Measurements from ENCODE around the gene SLC9A8.
"Not testable (repeated sequence)": the region's sequence is repeated elsewhere in the genome, so short reads cannot be mapped to it uniquely, and the experiment has no call there.

SLC9A8 gene

DNA sequence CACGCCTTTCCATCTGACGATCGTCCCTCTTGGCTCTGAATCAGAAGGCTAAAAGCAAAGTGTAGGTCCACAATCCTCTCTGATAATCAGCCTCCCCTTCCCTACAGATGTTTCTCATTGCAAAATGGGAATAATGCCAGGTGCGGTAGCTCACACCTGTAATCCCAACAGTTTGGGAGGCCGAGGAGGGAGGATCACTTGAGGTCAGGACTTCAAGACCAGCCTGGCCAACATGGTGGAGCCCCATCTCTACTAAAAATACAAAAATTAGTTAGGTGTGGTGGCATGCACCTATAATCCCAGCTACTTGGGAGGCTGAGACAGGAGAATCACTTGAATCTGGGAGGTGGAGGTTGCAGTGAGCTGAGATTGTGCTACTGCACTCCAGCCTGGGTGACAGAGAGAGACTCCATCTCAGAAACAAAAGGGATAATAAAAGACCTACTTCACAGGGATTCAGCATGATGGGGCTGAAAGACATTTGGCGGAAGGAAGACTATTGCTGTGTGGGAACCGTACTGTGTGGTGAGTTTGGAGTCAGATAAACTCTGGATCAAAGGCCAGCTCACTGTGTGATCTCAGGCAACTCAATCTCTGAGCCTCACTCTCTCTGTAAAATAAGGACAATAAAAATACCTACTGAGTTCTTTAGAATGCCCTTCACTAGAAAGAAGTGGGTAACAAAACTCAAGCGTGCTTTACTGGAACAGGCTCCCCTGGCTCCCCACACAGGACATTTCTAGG, 15.9 kb upstream of the SLC9A8 start:
- TF ChIP-seq GATA1 (IDR thresholded peaks at IDR 0.05; ENCODE audit: low read depth, low read length): no peak
- DNase-seq: no peak

DNA sequence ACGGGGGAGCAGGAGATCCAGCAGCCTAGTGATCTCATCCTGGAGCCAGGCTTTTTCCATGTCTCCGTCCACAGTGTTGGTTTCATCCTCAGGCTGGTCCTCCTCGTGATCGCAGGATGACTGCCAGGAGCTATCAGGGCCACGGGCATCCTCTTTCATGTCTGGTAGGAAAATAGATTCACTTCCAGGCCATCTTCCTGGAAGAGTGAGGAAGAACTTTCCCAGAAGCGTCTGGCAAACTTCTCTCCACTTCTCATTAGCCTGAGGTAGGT, 15.3 kb upstream of the SLC9A8 start:
- TF ChIP-seq GATA1 (IDR thresholded peaks at IDR 0.05; ENCODE audit: low read depth, low read length) (no peak), POLR2A (IDR thresholded peaks at IDR 0.05; ENCODE audit: low read length) (no peak)
- no peak for DNase-seq

DNA sequence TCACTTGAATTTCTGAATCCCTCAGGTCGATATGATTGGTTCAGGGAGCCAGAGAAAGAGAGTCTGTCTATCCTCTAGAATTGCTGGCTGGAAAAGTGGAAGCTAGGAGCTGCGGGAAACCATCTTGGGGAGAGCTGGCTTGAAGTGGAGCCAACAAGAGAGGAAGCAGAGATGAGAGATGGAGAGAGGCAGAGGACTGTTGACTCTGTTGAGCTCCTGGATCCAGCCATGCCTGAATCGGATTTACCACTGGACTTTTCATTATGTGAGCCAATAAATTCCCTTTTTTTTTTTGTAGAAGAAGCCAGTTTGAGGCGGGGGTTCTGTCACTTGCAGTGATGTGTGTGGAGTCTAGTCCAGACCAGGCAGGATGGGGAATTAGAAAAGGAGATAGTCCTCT, 13.9 kb upstream of the SLC9A8 start:
- no peak for TF ChIP-seq GATA1 (IDR thresholded peaks at IDR 0.05; ENCODE audit: low read depth, low read length)
- no peak for TF ChIP-seq POLR2A (IDR thresholded peaks at IDR 0.05; ENCODE audit: low read length)
- DNase-seq: no peak

DNA sequence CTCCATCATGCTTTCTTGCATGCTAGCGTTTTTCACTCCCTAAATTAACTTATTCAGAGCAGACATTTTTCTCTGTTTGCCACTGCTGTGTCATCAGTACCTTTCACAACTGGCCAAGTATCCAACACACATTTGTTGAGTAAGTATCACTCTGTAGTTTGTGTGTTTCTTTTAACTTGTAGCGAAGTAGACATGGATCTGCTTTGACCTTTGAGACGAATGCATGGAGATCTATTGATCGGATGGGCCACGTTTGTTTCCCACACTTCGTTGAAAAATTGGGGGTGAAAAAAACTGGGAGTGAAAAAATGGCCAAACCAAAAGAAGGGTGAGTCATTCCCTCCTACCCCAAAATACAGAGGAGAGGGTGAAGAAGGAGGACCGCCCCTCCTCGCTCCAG, 12.9 kb upstream of the SLC9A8 start:
- TF ChIP-seq POLR2A (IDR thresholded peaks at IDR 0.05; ENCODE audit: low read length) (no peak), GATA1 (IDR thresholded peaks at IDR 0.05; ENCODE audit: low read depth, low read length) (no peak)
- DNase-seq: no peak

DNA sequence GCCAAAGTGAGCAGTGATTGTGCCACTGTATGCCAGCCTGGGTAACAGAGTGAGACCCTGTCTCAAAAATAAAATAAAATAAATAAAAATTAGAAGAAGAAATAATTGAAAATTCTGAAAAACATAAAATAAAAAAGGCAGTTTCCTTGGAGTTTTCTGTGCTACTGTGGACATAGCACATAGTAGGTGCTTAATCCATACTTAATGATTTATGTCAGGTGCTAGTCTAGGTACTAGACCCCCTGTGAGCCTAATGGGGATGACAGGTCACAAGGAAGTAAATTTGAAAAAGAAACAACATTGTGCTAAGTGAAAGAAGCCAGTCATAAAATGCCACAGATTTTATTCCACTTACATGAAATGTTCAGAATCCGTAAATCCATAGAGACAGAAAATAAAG, 9.2 kb upstream of the SLC9A8 start:
- TF ChIP-seq GATA1 (IDR thresholded peaks at IDR 0.05; ENCODE audit: low read depth, low read length) (no peak), POLR2A (IDR thresholded peaks at IDR 0.05; ENCODE audit: low read length) (no peak)
- no peak for DNase-seq

DNA sequence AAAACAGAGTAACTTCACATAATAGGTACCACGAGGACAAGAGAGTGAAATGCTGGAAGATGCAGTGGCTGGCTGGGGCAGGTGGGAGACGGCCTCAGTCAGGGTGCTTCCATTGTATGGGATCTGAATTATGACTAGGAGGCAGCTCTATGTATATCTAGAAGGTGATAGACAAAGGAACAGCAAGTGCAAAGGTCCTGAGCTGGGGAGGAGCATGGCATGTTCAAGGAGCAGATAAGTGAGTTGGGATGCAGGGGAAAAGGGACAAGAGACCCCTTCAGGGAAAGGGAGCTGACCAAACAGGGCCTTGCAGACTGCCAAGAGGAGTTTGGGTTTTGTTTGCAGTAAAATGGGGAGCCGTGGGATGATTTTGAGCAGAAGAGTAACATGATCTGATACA, 8.3 kb upstream of the SLC9A8 start:
- TF ChIP-seq GATA1 (IDR thresholded peaks at IDR 0.05; ENCODE audit: low read depth, low read length): no peak
- no peak for TF ChIP-seq POLR2A (IDR thresholded peaks at IDR 0.05; ENCODE audit: low read length)
- no peak for DNase-seq

DNA sequence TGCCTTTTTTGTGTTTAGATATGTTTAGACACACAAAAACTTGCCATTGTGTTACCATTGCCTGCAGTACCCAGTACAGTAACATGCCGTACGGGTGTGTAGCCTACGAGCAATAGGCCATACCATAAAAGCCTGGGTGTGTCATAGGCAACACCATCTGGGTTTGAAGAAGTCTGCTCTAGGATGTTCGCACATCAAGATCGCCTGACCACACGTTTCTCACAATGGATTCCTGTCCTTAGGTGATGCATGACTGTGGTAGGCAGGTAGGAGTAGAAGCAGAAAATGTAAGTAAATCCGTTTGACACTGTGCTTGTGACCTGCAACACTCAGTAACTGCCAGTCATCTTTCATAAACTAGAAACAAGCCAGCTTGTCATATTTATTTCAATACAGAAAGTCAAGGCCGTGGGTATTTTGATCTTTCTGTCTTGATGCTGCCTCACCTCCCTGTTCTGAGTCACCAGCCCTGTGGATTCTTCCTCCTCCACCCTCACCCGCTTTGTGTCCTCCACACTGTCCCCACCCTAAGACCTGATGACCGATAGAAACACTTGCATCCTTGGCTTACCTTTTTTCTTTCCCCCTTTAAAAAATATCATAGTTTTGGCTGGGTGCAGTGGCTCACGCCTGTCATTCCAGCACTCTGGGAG, 7.3 kb upstream of the SLC9A8 start:
- DNase-seq: not testable (repeated sequence)

DNA sequence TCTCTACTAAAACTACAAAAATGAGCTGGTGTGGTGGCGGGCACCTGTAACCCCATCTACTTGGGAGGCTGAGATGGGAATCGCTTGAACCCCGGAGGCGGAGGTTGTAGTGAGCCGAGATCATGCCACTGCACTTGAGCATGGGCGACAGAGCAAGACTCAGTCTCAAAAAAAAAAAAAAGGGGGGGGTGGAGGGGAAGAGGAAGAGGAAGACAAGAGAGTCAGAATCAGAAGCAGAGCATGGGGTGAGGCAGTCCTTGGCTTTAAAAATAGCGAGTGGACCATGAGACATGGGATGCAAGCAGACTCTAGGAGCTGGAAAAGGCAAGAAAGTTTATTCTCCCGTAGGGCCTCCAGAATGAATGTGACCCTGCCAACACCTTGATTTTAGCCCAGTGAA, 3.9 kb upstream of the SLC9A8 start:
- TF ChIP-seq POLR2A (IDR thresholded peaks at IDR 0.05; ENCODE audit: low read length) (no peak), GATA1 (IDR thresholded peaks at IDR 0.05; ENCODE audit: low read depth, low read length) (no peak)
- no peak for DNase-seq

DNA sequence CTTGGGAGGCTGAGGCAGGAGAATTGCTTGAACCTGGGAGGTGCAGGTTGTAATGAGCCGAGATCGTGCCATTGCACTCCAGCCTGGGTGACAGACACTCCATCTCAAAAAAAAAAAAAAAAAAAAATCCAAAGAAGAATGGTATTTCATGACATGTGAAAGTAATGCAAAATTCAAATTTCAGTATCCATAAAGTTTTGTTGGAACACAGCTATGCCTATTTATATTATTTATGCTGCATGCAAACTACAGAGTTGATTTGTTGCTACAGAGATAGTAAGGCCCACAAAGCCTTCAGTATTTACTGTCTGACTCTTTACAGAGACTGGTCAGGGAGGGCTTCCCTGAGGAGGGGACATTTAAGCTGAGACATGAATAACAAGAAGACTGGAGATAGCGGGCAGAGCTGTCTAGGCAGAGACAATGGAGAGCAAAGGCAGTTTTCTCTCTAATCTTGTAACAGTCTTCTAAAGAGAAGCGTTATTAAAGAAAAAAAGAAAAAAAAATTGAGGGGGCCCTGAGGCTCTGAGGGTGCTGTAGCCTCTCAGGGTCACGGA, 2.7 kb upstream of the SLC9A8 start:
- DNase-seq: no peak
- TF ChIP-seq POLR2A (IDR thresholded peaks at IDR 0.05; ENCODE audit: low read length) (no peak), GATA1 (IDR thresholded peaks at IDR 0.05; ENCODE audit: low read depth, low read length) (no peak)

DNA sequence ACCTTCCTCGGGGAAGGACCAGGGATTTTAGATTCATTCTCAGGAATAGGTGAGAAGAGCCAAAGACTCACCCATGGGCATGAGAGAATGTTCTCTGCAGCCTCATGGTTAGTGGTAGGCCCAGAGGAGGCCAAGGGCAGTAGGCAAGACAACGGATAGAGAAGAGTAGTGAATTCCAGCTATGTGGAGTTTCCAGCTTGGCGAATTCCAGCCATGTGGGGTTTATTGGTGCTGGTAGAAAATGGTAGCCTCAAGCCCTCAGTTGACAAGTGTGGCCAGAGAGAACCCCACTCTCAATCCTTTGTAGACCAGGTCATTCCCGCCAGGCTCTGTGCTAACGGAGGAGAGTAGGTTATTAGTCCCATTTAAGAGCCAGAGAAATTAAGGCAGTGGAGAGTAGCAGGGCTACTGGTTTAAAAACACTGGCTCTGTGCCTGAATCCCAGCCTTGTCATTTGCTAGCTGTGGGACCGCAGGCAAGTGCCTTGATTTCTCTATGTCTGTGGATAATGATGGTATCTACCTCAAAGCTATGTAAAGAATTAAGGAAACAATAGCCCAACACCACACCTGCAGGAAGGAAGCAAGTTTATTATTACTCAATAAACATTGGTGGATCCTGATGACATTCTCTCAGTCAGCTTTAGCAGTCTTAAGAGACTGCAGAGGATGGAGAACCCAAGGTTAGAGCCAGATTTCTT, 2.0 kb upstream of the SLC9A8 start:
- DNase-seq: no peak
- TF ChIP-seq GATA1 (IDR thresholded peaks at IDR 0.05; ENCODE audit: low read depth, low read length): no peak
- no peak for TF ChIP-seq POLR2A (IDR thresholded peaks at IDR 0.05; ENCODE audit: low read length)

DNA sequence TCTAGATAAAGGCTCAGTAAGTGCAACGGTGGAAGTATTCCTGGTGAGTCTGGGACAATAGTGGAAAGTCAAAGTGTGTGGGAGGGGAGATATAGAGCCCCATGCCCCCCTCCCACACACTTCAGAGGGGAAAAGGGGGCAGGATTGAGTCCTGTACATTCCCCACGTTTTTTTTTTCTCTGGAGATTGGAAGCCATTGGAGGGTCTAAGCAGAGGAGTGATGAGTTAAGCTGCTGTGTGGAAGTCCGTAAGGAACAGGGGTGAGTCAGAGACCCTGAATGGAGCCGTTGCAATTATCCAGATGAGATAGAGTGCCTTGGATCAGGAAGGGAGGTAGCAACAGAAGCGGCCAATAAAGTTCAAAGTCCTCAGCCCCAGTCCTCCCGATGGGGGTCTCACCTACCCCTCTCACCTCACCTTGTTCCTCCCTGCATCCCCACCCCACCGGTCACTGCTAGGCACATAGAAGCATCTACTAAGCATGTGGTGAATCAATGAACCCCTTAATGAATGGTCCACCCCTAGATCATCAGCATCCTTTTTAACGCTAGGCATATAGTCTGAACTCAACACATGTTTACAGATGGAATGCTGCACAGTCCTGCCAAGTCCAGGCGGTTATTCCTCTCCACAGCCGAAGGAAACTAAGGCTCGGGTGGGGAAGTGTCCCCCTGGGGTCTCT, 662 bp upstream of the SLC9A8 start:
- no peak for TF ChIP-seq GATA1 (IDR thresholded peaks at IDR 0.05; ENCODE audit: low read depth, low read length)
- no peak for TF ChIP-seq POLR2A (IDR thresholded peaks at IDR 0.05; ENCODE audit: low read length)
- DNase-seq: no peak

DNA sequence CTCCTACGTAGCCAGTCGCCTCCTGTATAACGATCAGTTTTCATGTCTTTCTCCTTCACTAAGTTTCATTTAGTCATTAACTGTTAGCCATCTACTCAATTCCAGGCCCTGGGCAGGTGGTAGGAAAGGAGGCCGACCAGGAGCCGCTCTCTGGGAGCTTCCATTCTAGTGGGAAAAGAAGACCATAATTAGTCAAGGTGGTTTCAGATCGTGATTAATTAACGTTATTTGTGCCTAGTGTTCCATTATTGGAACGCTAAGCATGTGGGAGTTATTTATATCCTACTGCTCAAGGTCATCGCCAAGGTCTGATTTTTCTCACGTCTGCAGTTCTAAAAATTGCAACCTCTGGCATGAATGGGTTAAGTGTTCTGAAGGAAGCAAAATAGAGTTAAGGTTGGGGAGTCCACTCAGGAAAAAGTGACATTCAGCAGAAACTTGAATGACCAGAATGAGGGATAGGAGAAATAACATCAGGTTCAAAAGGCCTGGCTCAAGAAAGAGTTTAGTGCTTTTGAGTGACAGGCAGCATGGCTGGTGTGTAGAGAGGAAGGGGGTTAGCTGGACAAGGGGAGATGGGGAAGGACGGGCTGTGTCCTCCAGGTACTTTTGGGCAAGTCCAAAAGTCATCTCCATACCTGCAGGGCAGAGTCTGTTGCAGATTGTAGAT, 812 bp downstream of the SLC9A8 start:
- DNase-seq: no peak

DNA sequence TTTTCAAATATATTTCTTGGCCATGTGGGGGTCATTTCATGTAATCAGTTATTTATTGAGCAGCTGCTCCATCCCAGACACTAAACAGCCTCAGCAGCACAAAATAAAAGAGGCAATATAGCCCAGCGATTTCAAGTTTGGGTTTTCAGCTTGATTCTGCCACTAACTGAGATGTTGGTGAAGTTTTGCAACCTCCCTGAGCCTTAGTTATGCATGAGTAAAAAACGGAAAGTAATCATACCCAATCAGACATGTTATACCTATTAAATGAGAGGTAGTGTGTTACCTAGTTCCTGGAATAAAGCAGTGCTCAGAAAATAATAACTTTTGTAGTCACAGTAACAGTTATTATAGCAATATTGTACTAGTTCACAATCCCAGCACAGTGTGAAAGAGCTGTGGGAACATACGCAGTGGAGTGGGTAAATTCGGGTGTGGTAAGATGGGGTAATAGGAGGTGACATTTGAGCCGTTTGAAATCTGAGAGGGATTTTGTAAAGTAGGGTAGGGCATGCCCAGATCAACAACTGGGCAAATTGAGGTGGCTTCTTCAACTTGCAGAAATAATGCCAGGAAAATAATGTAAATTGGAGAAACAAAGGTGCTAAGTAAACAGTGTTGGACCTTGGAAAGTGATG, 1.5 kb downstream of the SLC9A8 start:
- no peak for DNase-seq
- TF ChIP-seq POLR2A (IDR thresholded peaks at IDR 0.05; ENCODE audit: low read length): no peak
- TF ChIP-seq GATA1 (IDR thresholded peaks at IDR 0.05; ENCODE audit: low read depth, low read length): no peak

More for the DNA sequence above, 812 bp downstream of the SLC9A8 start:
- no peak for TF ChIP-seq GATA1 (IDR thresholded peaks at IDR 0.05; ENCODE audit: low read depth, low read length)
- no peak for TF ChIP-seq POLR2A (IDR thresholded peaks at IDR 0.05; ENCODE audit: low read length)

Measured in erythroblast (primary cell).